Karpas-422 (cell line): Measurements from ENCODE around the gene DDN. TPM values are rescaled to one million over a fixed set of nuclear protein-coding genes. Genes with fewer than 3 reads are reported as not detected.

Experiments used
- DNase-seq: peaks from one replicate; pipeline ENCODE4 v3.0.0-alpha.2; 2015
- H2AFZ ChIP-seq: fragments of 200-600 bp; sonication (generic); 2 replicates; pipeline ENCODE4 v1.6.1; 2014; ENCODE audit warnings: antibody characterized with exemption, low read length, mixed read lengths
- H3K27ac ChIP-seq: fragments of 200-600 bp; sonication (generic); 2 replicates; pipeline ENCODE4 v1.5.1; 2014; ENCODE audit warnings: mild to moderate bottlenecking, low read length, moderate library complexity
- H3K27me3 ChIP-seq: fragments of 200-600 bp; sonication (generic); 2 replicates; pipeline ENCODE4 v1.6.1; 2014; ENCODE audit warnings: low read length, mixed read lengths
- H3K36me3 ChIP-seq: fragments of 200-600 bp; sonication (generic); 2 replicates; pipeline ENCODE4 v1.6.1; 2014; ENCODE audit warnings: low read length, mixed read lengths; ENCODE audit not compliant: insufficient read depth
- H3K4me1 ChIP-seq: fragments of 200-600 bp; sonication (generic); 2 replicates; pipeline ENCODE4 v1.6.1; 2014; ENCODE audit warnings: mild to moderate bottlenecking, low read length, mixed read lengths
- H3K4me2 ChIP-seq: fragments of 200-600 bp; sonication (generic); 2 replicates; pipeline ENCODE4 v1.6.1; 2014; ENCODE audit warnings: low read length, low read depth, mild to moderate bottlenecking; ENCODE audit not compliant: poor library complexity, severe bottlenecking
- H3K4me3 ChIP-seq: fragments of 200-600 bp; sonication (generic); 2 replicates; pipeline ENCODE4 v1.5.1; 2014; ENCODE audit warnings: mild to moderate bottlenecking, antibody characterized with exemption, low read length, mixed read lengths
- H3K79me2 ChIP-seq: fragments of 200-600 bp; sonication (generic); 2 replicates; pipeline ENCODE4 v1.6.1; 2014; ENCODE audit warnings: mild to moderate bottlenecking, low read length, mixed read lengths
- H3K9ac ChIP-seq: fragments of 200-600 bp; sonication (generic); 2 replicates; pipeline ENCODE4 v1.6.0; 2014; ENCODE audit warnings: low read length
- H3K9me2 ChIP-seq: fragments of 200-600 bp; sonication (generic), shearing (Covaris generic); replicated peaks from 2 replicates; pipeline ENCODE4 v1.6.0; 2014; ENCODE audit warnings: mild to moderate bottlenecking, low read length, moderate library complexity; ENCODE audit not compliant: insufficient read depth
- H3K9me3 ChIP-seq: fragments of 300-700, 200-600 bp; sonication (generic); 2 replicates; pipeline ENCODE4 v1.6.1; 2014; ENCODE audit warnings: low read length, mixed read lengths
- H4K20me1 ChIP-seq: fragments of 200-600 bp; sonication (generic); 2 replicates; pipeline ENCODE4 v1.6.1; 2014; ENCODE audit warnings: mild to moderate bottlenecking, antibody characterized with exemption, low read length, low read depth; ENCODE audit not compliant: insufficient read depth
- total RNA-seq: library from RNA; depleted of rRNA; stranded (reverse); fragments of >200 nt; shearing (Covaris generic); gene quantifications from 2 replicates; pipeline ENCODE4 v1.2.3, GENCODE V29; 2014; ENCODE audit warnings: low replicate concordance

DDN gene
- total RNA-seq, 1 experiment from 2014 or later: 9.6 TPM

DNA sequence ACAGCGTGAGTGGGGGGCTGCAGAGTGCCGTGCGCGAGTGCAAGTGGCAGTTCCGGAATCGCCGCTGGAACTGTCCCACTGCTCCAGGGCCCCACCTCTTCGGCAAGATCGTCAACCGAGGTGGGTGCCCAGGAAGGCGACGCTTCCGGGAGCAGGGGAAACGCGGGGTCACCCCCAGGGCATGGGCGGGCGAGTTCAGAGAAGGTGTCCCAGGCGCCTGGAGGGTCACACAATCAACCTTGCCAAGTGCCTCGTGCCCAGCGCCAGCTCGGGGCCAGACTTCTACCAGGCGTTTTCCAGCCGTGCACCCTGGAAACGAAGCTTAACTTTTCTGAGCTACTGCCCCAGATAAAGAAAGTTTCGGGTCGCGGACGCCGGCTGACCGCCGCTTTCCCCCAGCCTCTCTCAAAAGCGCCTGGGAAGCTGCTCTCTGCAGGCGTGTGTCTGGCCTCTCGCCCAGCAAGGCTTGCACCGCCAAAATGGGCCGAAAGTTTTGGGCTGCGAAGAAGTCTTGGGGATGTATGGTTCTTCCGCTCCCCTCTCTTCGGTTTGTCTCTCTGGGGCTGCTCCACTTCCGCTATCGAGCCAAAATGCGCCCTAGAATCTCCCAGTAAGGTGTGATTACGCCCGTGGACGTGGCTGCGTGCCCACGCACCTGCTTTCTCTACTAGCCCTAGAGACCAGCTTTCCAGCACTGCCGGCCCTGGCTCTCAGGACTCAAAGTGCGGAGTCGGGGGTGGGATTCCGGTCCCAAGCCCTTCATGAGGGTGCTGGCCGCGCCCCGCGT is 19.4 kb downstream of the DDN start:
- peaks cover 16% of the 10 kb centered on the region for H3K4me1 ChIP-seq
- peak; percentile 42 for DNase-seq
- H3K36me3 ChIP-seq: no peaks in the 10 kb centered on the region
- no peaks in the 10 kb centered on the region for H4K20me1 ChIP-seq
- H2AFZ ChIP-seq: peak overlapping the region; percentile 24; the same call in 1 of the 2 replicates
- no peaks in the 10 kb centered on the region for H3K9me3 ChIP-seq
- peak overlapping the region; percentile 57 for H3K4me2 ChIP-seq
- peak overlapping the region; percentile 47; the same call in 1 of the 2 replicates for H3K4me3 ChIP-seq
- no peak overlapping the region for H3K27ac ChIP-seq
- H3K9me2 ChIP-seq: no peaks in the 10 kb centered on the region
- peak overlapping the region; percentile 45 for H3K9ac ChIP-seq
- no peaks in the 10 kb centered on the region for H3K79me2 ChIP-seq
- H3K27me3 ChIP-seq: no peaks in the 10 kb centered on the region

DNA sequence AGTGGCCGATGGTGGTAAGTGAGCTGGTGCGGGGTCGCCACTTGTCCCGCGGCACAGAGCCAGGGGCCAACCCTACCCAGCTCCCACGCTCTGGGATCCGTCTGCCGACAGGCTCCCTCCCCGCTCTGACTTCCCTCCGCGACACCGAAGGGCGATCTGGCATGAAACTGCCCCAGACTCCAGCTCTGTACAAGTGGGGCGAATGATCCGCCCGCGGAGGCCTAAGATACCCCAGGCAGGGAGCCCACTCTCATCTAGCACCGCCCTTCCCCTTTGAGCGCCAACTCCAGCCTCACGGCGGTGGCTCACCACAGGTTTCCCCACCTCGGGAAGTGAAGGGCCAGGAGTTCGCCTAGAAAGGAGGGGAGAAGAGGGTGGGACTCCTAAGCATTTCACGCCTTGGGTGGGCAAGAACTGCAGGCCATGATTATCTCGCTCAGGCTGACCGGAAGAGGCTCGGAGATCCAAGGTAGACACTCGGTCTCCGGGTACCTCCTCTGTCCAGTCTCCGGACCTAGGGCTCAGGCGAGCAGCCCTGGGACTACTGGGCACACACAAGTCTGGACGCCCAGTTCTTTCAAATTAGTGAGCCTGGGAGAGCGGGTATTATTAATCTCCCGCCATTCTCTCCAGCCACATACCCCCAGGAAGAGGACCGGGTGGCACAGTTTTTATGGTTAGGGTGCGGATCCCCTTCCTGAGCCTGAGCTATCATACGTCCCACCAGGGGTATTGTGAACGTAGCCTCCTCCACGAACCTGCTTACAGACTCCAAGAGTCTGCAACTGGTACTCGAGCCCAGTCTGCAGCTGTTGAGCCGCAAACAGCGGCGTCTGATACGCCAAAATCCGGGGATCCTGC is 20.2 kb downstream of the DDN start:
- Histone ChIP-seq H3K9me3 (no peaks in the 10 kb centered on the region), H3K4me1 (peaks cover 10% of the 10 kb centered on the region), H3K27ac (no peak overlapping the region), H3K4me3 (peak overlapping the region; percentile 47; the same call in 1 of the 2 replicates), H3K9ac (peak overlapping the region; percentile 45), H3K4me2 (peak overlapping the region; percentile 57), H3K79me2 (no peaks in the 10 kb centered on the region), H2AFZ (peak overlapping the region; percentile 24; the same call in 1 of the 2 replicates), H3K36me3 (no peaks in the 10 kb centered on the region), H3K9me2 (no peaks in the 10 kb centered on the region), H3K27me3 (no peaks in the 10 kb centered on the region), H4K20me1 (no peaks in the 10 kb centered on the region)
- DNase-seq: no peak

DNA sequence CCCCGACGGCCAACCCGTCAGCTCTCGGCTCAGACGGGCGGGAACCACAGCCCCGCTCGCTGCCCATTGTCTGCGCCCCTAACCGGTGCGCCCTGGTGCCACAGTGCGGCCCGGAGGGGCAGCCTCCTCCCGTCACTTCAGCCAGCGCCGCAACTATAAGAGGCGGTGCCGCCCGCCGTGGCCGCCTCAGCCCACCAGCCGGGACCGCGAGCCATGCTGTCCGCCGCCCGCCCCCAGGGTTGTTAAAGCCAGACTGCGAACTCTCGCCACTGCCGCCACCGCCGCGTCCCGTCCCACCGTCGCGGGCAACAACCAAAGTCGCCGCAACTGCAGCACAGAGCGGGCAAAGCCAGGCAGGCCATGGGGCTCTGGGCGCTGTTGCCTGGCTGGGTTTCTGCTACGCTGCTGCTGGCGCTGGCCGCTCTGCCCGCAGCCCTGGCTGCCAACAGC is 20.9 kb downstream of the DDN start, which contains the start of gene WNT1:
Gene WNT1, plus strand, starts transcription at position 32 of the 450 bp plus-strand sequence. Its CDS starts 329 bp downstream, at position 361.
- Histone ChIP-seq H3K36me3 (no peaks in the 10 kb centered on the region), H3K27me3 (no peaks in the 10 kb centered on the region), H3K79me2 (no peaks in the 10 kb centered on the region), H3K4me2 (peak within 1 kb of the TSS; percentile 57), H3K4me1 (peaks cover 10% of the 10 kb centered on the region), H3K9me3 (no peaks in the 10 kb centered on the region), H2AFZ (no peak within 1 kb of the TSS), H3K4me3 (peak within 1 kb of the TSS; percentile 47; the same call in 1 of the 2 replicates), H3K9ac (peak within 1 kb of the TSS; percentile 45), H3K27ac (no peak within 1 kb of the TSS), H3K9me2 (no peaks in the 10 kb centered on the region), H4K20me1 (no peaks in the 10 kb centered on the region)
- DNase-seq: no peak

DNA sequence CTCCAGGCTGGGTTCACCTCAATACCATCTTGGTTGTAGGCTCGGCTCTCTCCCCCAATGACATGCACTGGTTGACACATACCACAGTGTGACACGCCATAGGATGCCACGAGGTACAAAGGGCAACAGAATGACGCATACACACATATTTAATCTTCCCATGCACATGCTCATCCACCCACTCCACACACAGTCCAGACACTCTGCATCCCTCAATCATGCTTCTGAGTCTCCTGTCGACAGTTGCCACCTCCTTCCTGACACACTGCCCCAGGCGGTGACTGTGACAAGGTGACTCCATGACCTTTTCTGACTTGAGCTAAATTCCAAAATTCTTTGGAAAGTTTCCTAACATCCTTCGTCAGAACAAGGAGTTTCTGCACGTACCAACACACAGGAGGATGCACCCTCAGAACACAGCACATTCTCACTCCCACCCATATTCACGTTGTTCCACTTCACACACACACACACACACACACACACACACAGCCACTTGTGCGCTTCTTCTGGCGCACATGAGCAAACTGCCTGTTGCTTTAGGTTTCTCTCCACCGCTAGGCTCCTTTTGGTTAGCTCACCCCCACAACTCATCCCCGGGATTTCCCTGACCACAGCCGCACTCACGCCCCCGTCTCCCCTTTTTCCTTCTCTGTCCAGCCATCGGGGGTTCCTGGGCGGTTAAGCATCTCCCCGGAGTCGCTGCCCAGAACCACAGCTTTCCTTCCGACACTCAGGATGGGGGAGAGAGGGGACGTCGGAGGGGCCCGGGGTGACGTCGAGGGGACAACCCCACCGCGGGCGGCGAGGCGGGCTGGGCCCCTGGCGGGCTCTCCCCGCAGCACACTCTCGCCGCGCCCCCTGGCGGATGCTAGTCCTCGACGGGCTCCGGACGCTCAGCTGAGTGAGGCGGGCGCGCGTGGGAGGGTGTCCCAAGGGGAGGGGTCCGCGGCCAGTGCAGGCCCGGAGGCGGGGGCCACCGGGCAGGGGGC is 21.6 kb downstream of the DDN start:
- no peak overlapping the region for H3K4me2 ChIP-seq
- H3K9ac ChIP-seq: 0 out of 2 replicates have a peak overlapping the region, but pooled peaks have one; percentile 31
- no peak overlapping the region for H3K4me3 ChIP-seq
- no peaks in the 10 kb centered on the region for H4K20me1 ChIP-seq
- peak; percentile 90 for DNase-seq
- H3K27ac ChIP-seq: no peak overlapping the region
- no peaks in the 10 kb centered on the region for H3K27me3 ChIP-seq
- no peaks in the 10 kb centered on the region for H3K9me3 ChIP-seq
- no peaks in the 10 kb centered on the region for H3K36me3 ChIP-seq
- H3K9me2 ChIP-seq: no peaks in the 10 kb centered on the region
- H3K79me2 ChIP-seq: no peaks in the 10 kb centered on the region
- peaks cover 10% of the 10 kb centered on the region for H3K4me1 ChIP-seq
- no peak overlapping the region for H2AFZ ChIP-seq

DNA sequence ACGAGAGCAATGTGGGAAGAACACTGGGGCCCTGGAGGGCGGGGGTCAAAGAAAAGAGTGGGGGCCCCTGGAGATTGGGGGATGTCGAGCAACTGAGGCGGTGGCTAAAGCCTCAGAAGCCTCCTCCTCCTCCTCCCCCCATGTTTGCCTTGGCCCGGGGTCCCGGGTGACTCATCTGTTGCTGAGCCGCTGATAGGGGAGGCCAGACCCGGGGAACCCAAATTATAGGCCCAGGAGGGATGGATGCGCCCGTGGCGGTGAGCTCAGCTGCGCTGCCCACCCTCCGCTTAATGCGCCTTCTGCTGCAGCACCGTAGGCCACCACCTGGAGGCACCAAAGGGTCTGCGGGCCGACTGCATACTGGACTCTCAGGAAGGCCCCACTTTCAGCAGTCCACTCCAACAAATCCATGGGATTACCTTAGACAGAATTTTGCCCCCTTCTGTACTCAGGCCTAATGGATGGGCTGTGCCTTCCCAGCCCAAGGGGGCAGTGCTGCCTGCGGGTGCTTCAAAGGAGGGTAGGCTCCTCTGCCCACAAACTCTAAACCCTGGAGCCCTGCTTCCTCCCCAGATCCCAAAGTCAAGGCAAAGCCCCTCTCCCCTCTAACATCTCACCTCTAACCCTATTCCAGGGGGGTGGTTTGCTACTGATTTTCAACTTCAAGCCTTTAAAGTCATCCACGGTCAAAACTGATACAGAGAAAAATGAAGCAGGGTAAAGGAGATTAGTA is 25.1 kb downstream of the DDN start:
- Histone ChIP-seq H3K4me3 (no peak overlapping the region), H3K4me1 (peaks cover 17% of the 10 kb centered on the region), H3K27ac (no peak overlapping the region), H3K27me3 (no peaks in the 10 kb centered on the region), H4K20me1 (no peaks in the 10 kb centered on the region), H3K36me3 (no peaks in the 10 kb centered on the region), H3K79me2 (no peaks in the 10 kb centered on the region), H2AFZ (no peak overlapping the region), H3K9me3 (no peaks in the 10 kb centered on the region), H3K4me2 (no peak overlapping the region), H3K9ac (no peak overlapping the region), H3K9me2 (no peaks in the 10 kb centered on the region)
- no peak for DNase-seq

DNA sequence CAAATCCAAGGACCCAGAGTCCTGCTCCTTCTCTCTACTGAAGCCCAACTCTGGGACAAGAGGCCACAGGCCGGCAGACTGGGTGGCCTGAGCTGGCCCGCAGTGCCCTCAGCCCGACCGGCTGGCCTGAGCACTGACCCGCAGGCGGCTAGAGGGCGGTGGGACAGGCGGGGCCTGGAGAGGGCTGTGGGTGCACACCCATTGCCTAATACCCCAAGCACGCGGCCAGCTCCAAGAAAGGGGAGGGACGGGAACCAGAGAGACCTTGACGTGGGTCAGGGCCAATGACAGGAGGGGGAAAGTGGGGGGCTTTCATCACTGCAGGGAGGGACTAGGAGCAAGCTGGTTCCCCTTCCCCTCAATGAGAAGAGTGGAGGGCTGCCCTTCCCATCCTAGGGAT is 25.6 kb downstream of the DDN start:
- Histone ChIP-seq H3K27me3 (no peaks in the 10 kb centered on the region), H3K4me2 (no peak overlapping the region), H3K36me3 (no peaks in the 10 kb centered on the region), H4K20me1 (no peaks in the 10 kb centered on the region), H3K9me3 (no peaks in the 10 kb centered on the region), H3K27ac (no peak overlapping the region), H3K4me3 (no peak overlapping the region), H3K9me2 (no peaks in the 10 kb centered on the region), H3K4me1 (peaks cover 17% of the 10 kb centered on the region), H2AFZ (no peak overlapping the region), H3K79me2 (no peaks in the 10 kb centered on the region), H3K9ac (no peak overlapping the region)
- no peak for DNase-seq

DNA sequence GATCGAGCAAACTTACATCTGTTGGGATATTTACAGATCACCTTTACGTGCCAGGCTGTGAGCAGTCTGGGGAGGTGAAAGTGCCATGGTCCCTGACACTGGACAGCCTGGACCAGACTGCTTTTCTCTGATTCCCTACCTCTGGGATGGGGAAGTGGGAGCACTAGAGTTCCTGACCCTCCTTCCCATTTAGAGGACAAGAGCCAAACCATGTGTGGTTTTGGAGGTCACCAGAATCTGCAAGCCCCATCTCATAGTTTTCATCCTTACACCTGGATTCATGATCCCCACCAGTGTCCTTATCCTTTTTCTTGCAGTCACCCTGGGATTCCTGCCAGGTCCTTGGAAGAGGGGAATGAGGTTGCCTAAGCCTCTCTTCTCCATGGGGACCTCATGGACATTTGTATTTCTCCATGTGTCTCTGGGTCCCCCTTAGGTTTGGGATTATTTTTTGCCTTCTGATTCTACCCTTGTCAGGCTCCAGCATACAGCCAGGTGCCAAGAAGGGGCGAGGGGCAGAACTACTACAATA is 26.2 kb downstream of the DDN start:
- Histone ChIP-seq H4K20me1 (no peaks in the 10 kb centered on the region), H3K4me3 (no peak overlapping the region), H3K9ac (no peak overlapping the region), H3K9me2 (no peaks in the 10 kb centered on the region), H3K27me3 (no peaks in the 10 kb centered on the region), H2AFZ (no peak overlapping the region), H3K9me3 (no peaks in the 10 kb centered on the region), H3K4me2 (no peak overlapping the region), H3K4me1 (peaks cover 17% of the 10 kb centered on the region), H3K36me3 (no peaks in the 10 kb centered on the region), H3K79me2 (no peaks in the 10 kb centered on the region), H3K27ac (no peak overlapping the region)
- no peak for DNase-seq
